ENCODE results near the gene GABRB1.
A peak's percentile ranks its signal among the peaks of the same experiment; 100 is the strongest.
"Not testable (repeated sequence)": the region's sequence is repeated elsewhere in the genome, so short reads cannot be mapped to it uniquely, and the experiment has no call there.

Gene GABRB1

DNA sequence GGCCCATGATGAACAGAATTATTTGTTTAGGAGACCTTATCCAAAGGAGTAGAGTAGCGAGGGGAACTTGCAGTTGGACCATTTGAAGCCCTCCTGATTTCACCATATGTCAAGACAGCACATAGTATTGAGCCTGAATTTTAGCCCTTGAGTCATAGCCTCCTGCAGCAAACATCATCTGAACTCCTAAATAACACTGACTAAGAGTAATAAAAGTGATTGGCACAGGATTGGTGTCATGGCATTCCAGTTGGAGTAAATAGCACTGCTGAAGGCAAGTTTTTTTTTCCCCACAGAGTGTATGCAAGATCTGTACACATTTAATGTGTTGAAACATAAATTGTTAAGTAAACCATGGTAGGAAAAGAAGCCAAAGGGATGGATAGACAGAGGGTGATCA is 343.1 kb downstream of the GABRB1 start:
- FAIRE-seq (no peak), DNase-seq (ENCODE audit: insufficient read length, low spot score) (no peak)

DNA sequence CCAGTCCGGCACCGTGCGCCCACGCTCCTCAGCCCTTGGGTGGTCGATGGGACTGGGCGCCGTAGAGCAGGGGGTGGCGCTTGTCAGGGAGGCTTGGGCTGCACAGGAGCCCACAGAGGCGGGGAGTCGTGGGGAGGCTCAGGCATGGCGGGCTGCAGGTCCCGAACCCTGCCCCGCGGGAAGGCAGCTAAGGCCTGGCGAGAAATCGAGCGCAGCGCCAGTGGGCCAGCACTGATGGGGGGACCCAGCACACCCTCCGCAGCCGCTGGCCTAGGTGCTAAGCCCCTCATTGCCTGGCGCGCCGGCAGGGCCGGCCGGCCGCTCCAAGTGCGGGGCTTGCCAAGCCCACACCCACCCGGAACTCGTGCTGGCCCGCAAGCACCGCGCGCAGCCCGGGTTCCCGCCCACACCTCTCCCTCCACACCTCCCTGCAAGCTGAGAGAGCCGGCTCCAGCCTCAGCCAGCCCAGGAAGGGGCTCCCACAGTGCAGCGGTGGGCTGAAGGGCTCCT is 346.7 kb downstream of the GABRB1 start:
- DNase-seq (ENCODE audit: insufficient read length, low spot score); FAIRE-seq: not testable (repeated sequence)

DNA sequence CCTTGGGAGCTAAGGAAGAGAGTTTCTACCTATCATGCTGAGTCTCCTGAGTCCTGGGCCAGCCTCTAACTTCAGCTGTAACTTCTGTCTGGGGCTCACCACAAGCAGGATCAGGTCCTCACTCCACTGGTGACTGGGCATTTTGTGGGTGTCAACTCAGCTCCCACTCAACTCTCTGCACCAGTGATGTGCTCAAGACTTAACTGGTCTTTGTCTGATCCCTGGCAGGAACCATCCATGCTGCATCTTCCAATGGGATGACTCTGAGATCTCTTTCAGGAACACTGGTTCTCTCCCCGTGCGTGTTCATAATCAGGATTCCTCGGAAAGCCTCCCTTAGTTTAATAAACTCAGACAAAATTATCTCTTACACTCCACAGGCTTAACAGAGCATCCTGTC is 349.8 kb downstream of the GABRB1 start:
- DNase-seq (ENCODE audit: insufficient read length, low spot score) (no peak), FAIRE-seq (no peak)

GRCh38 chr4:47382846-47383360 is 351.5 kb downstream of the GABRB1 start:
- DNase-seq (ENCODE audit: insufficient read length, low spot score) (no peak), FAIRE-seq (no peak)

DNA sequence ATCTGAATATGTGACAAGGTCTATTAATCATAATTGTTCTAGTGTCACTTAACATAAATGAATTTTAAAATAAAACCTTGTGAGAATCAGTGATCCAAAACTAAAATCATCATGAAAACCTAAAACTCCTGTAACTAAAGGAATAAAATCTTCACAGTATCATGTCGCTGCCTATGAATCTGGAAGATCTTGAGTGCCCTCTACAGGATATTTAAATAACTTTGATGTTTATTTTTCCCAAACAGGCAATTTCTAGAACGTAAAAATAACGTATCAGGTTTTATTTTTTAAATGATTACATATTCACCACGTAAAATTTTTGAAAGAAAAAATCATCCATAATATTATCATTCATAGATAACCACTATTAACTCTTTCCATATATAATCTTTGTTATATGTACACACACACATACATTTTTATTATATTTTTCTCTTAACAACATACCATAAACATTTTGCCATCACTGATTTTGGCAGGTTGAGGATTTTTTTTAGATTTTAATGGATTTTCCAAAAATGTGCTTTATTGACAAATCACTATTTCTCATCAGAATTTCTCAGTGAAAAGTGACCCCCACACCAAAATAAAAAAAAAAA is 352.6 kb downstream of the GABRB1 start:
- DNase-seq (ENCODE audit: insufficient read length, low spot score) (no peak), FAIRE-seq (peak; percentile 82)

DNA sequence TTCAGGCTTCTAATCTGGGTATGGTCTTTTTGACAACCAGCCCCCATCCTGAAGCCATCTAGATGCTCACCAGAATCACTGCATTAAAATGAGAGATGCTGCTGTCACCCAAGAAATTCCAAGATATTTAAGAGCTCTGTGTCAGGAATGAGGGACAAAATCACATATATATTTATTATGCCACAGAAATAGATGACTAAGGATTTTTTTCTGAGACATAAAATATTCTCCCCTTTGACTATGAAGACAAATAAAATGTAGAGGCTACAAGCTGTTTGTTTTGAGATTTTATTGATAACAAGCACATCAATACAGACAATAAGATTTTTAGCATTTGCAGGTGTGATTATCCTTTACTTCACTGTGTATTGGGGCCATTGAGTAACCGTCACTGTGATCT is 354.8 kb downstream of the GABRB1 start:
- DNase-seq (ENCODE audit: insufficient read length, low spot score) (no peak), FAIRE-seq (no peak)

GRCh38 chr4:47386561-47387235 is 355.3 kb downstream of the GABRB1 start:
- FAIRE-seq (peak; percentile 14), DNase-seq (ENCODE audit: insufficient read length, low spot score) (no peak)

DNA sequence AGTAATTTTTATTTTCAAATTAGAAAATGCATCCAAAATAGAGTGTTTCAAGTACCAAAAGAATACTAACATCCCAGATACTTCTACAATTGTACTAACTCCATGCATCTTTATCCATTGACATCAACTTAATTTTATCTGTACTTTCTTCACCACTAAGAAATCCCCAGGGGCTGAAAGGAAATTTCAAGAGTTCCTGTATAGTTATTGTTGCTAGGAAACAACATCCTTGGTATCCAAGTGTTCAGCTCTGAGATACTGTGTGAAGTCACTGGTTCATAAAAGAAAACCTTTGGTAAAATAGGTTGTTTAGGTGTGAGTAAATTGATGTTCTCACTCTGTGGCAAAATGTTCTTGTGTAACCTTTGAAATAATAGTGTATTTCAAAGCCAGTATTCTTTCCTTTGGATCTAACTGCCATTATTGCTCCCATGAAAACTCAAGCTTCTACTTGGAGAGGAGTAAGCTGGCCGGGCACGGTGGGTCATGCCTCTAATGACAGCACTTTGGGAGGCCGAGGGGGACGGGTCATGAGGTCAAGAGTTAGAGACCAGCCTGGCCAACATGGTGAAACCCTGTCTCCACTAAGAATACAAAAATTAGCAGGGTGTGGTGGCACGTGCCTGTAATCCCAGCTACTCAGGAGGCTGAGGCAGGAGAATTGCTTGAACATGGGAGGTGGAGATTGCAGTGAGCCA is 359.2 kb downstream of the GABRB1 start:
- DNase-seq (ENCODE audit: insufficient read length, low spot score) (no peak), FAIRE-seq (no peak)

- no peak for FAIRE-seq
- no peak for DNase-seq (ENCODE audit: insufficient read length, low spot score)
Observed at GRCh38 chr4:47391256-47391655, 359.9 kb downstream of the GABRB1 start.

DNA sequence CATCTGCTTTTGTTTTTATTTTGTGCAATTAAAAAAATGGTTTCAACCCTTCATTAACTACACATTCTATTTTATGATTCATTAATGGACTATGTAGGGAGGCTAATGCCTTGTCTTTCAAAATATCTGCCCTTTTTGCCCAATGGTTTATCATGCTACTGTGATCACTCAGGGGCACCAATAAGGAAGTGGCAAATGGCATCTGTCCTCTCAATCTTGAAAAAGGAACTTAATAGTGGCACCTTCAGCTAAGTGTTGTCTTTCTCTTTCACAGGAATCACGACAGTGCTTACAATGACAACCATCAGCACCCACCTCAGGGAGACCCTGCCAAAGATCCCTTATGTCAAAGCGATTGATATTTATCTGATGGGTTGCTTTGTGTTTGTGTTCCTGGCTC is 375.0 kb downstream of the GABRB1 start:
- DNase-seq (ENCODE audit: insufficient read length, low spot score) = no peak
- FAIRE-seq = no peak

DNA sequence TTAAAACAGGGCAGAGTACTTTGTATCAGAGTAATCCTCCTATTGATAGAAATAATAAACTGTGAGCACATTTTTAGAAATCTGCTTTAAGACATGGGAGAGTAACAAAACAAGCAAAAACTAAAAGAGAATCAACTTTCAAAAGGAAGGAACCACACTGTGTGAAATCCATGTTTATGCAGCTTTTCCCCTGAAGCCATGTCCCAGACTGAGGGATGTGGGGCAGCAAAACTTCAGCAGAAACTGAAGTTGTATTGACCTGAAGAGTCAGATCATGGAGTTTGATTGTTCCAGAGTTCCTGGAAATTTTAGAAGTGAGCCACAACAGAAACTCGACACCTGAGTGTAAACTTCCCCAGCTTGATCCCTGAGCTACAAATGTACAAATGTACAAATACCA is 378.9 kb downstream of the GABRB1 start:
- DNase-seq (ENCODE audit: insufficient read length, low spot score) = no peak
- FAIRE-seq = no peak

DNA sequence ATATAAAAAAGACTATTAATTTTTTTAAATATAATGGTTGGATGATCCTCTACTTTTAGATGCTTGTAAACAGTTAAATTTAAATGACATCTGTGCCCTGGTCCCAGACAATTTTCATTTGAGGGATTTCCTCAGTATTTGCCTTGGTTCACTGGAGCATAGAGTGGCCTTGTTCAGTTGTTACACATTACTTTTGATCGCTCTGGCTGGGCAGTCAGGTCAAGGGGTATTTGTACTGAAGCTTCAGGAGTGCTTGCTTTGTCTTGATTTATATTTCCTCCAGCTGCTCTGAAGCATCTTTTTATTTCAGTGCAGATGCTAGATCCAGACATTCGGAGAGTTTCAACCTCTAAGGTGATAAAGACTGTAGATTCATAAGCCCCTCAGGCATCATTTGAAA is 382.2 kb downstream of the GABRB1 start:
- FAIRE-seq (no peak), DNase-seq (ENCODE audit: insufficient read length, low spot score) (no peak)

DNA sequence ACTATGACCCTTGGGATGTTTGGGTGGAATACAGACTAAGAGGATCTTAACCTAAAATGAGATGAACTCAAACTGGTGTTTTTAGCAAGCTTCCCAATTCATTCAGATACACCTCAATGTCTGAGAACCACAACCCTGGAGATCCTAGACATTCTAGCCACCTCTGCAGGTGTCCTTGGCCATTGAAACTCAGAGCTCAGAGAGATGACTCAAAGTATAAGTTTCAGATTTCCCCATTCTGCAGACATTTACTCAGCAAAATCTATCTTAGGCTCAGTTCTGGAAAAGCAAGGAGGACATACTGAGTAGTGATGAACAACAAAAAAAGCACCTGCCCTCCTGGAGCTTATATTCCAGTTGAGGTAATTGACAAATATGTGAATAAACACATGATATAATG is 384.4 kb downstream of the GABRB1 start:
- no peak for DNase-seq (ENCODE audit: insufficient read length, low spot score)
- peak; percentile 79 for FAIRE-seq

DNA sequence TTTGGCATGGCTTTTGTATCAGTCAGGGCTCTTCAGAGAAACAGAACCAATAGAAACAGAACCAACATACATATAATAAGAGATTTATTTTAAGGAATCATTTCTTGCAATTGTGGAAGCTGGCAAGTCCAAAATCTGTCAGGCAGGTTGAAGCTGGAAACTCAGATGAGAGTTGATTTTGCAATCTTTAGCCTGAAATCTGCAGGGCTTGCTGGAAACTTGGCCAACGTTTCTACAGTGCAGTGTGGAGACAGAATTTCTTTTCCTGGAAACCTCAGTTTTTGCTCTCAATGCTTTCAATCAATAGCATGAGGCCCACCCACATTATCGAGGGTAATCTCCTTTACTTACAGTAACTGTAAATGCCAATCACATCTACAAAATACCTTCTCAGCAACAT is 386.8 kb downstream of the GABRB1 start:
- no peak for FAIRE-seq
- no peak for DNase-seq (ENCODE audit: insufficient read length, low spot score)

- FAIRE-seq (no peak), DNase-seq (ENCODE audit: insufficient read length, low spot score) (no peak)
Observed at GRCh38 chr4:47419296-47419695, 387.9 kb downstream of the GABRB1 start.

- FAIRE-seq (no peak), DNase-seq (ENCODE audit: insufficient read length, low spot score) (no peak)
Observed at GRCh38 chr4:47425628-47426027, 394.3 kb downstream of the GABRB1 start.

DNA sequence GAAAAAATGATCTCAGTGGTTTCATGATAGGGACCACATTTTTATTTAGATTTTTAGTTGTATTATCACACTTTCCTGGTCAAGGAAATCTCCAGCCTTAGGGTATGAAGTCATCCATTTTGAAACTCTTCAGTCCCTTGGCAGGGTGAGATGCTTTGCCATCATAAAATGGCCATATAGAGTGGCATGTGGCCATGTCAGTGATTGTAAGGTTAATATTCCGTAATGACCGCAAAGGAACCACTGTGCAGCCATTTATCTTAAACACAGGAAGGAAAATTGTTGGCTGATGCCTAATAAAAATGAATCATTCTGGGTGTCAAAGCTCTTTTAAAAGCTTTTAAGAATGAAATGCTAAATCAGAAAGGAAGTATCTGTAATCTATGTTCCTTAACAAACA is 396.6 kb downstream of the GABRB1 start:
- FAIRE-seq = no peak
- DNase-seq (ENCODE audit: insufficient read length, low spot score) = no peak

GRCh38 chr4:47432749-47433148 is 401.4 kb downstream of the GABRB1 start:
- DNase-seq (ENCODE audit: insufficient read length, low spot score) = no peak
- no peak for FAIRE-seq

DNA sequence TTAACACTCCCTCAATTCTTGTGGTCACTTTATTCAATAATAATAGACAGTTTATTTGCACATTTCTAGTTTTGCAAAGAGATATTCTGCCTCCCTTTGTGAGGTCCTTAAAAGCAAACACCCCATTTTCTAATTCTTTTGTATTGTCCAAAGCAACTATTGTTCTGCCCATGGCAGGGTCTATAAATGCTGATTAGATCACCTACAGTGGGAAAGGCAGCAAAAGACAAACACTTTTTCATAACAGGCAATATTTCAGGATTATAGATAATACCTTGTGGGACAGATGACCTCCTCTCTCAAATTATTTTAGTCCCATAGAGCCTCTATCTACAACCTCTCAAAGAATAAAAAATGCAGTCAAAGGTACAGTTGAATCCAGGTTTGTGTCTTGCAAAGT is 403.6 kb downstream of the GABRB1 start:
- FAIRE-seq = no peak
- DNase-seq (ENCODE audit: insufficient read length, low spot score) = no peak

GRCh38 chr4:47442980-47443379 is 411.6 kb downstream of the GABRB1 start:
- DNase-seq (ENCODE audit: insufficient read length, low spot score) (no peak), FAIRE-seq (peak; percentile 55)

GRCh38 chr4:47444031-47444430 is 412.7 kb downstream of the GABRB1 start:
- peak; percentile 35 for FAIRE-seq

GRCh38 chr4:47451657-47452056 is 420.3 kb downstream of the GABRB1 start:
- DNase-seq (ENCODE audit: insufficient read length, low spot score) = no peak
- FAIRE-seq = peak; percentile 53

More at GRCh38 chr4:47444031-47444430, 412.7 kb downstream of the GABRB1 start:
- DNase-seq (ENCODE audit: insufficient read length, low spot score) = no peak
